Nephron progenitor cell (in vitro differentiated cells): ENCODE measurements around the gene PRKAG1.

ENCODE experiments used
- DNase-seq: peaks from one replicate; pipeline ENCODE4 v3.0.0; 2021
- H3K27ac Mint-ChIP-seq: 2 replicates; pipeline ENCODE4 v1.8.0; 2021; ENCODE audit warnings: mild to moderate bottlenecking, moderate library complexity, mixed read lengths
- H3K27me3 Mint-ChIP-seq: 2 replicates; pipeline ENCODE4 v1.8.0; 2021; ENCODE audit warnings: mild to moderate bottlenecking, low read depth, mixed read lengths; ENCODE audit not compliant: poor library complexity
- H3K36me3 Mint-ChIP-seq: 2 replicates; pipeline ENCODE4 v1.8.0; 2021; ENCODE audit warnings: low read depth, mixed read lengths
- H3K4me1 Mint-ChIP-seq: 2 replicates; pipeline ENCODE4 v1.8.0; 2021; ENCODE audit warnings: mixed read lengths
- H3K4me3 Mint-ChIP-seq: 2 replicates; pipeline ENCODE4 v1.8.0; 2021; ENCODE audit warnings: mild to moderate bottlenecking, moderate library complexity, mixed read lengths
- H3K9me3 Mint-ChIP-seq: 2 replicates; pipeline ENCODE4 v1.8.0; 2021; ENCODE audit warnings: mild to moderate bottlenecking, moderate library complexity, mixed read lengths
- CTCF ChIP-seq: fragments of 200-600 bp; sonication (generic); IDR thresholded peaks from 2 replicates; pipeline ENCODE4 v1.5.0; 2021; ENCODE audit warnings: antibody characterized with exemption

PRKAG1 gene

GRCh38 chr12:48972952-48973483, 45.6 kb downstream of the PRKAG1 start:
- Mint-ChIP-seq H3K4me3 (no peak overlapping the region), H3K27ac (no peak overlapping the region), H3K9me3 (peaks cover 7% of the 10 kb centered on the region), H3K27me3 (peaks cover 99% of the 10 kb centered on the region), H3K4me1 (peaks cover 46% of the 10 kb centered on the region), H3K36me3 (no peaks in the 10 kb centered on the region)
- no peak for DNase-seq
- no peak for TF ChIP-seq CTCF

GRCh38 chr12:48972213-48972951, 46.2 kb downstream of the PRKAG1 start:
- no peak for DNase-seq
- Mint-ChIP-seq H3K36me3 (no peaks in the 10 kb centered on the region), H3K9me3 (peaks cover 2% of the 10 kb centered on the region), H3K4me1 (peaks cover 46% of the 10 kb centered on the region), H3K27me3 (peaks cover 93% of the 10 kb centered on the region), H3K27ac (no peak overlapping the region), H3K4me3 (peak overlapping the region; percentile 86)
- no peak for TF ChIP-seq CTCF

- no peaks in the 10 kb centered on the region for H3K36me3 Mint-ChIP-seq
- TF ChIP-seq CTCF = no peak
- DNase-seq = no peak
- H3K4me3 Mint-ChIP-seq = peak overlapping the region; percentile 86
- H3K27me3 Mint-ChIP-seq = peaks cover 82% of the 10 kb centered on the region
- no peak overlapping the region for H3K27ac Mint-ChIP-seq
- peaks cover 54% of the 10 kb centered on the region for H3K4me1 Mint-ChIP-seq
- no peaks in the 10 kb centered on the region for H3K9me3 Mint-ChIP-seq
These were observed 47.8 kb downstream of the PRKAG1 start for GRCh38 chr12:48970702-48971334.

DNA sequence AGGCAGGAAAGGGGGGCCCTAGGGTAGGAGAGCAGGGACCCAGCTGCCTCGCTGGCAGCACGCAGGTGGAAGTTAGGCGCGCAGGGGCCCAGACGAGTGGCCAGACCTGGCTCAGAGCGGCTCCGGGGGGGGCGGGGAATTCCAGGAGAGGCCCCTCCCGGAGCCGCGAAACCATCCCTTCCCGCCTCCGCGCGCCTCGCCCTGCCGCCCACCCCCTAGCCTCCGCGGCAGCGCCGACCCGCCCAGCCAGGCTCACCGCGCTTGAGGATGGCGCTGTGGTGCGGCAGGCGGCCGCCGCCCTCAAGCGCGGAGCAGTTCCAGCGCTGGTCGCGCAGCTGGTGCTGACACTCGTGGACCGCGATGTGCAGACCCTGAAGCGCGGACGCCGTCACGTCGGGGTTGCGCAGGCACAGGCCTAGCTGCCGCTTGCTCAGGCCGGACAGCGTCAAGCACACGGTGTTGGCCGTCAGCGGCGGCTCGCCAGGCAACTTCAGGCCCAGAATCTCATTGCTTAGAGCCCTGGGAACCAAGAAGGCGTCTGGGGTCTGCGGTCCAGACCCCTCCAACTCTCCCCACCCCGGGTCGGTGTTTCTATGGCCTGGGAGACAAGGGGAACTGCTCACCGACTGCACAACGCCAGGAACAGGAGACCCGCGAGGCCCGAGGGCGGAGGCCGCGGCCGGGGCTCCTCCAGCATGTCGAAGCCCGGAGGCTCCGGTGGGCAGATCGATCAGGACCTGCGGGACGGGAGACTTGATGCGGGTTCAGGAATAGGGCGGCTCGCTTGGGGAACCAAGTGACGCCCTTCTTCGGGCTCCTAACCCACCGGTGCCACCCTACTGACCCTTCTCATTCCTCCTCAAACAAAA, 48.5 kb downstream of the PRKAG1 start:
- TF ChIP-seq CTCF = no peak
- Mint-ChIP-seq H3K4me3 (peak overlapping the region; percentile 86), H3K9me3 (no peaks in the 10 kb centered on the region), H3K27me3 (peaks cover 75% of the 10 kb centered on the region), H3K36me3 (no peaks in the 10 kb centered on the region), H3K4me1 (peaks cover 60% of the 10 kb centered on the region), H3K27ac (no peak overlapping the region)
- peak; percentile 68 for DNase-seq

DNA sequence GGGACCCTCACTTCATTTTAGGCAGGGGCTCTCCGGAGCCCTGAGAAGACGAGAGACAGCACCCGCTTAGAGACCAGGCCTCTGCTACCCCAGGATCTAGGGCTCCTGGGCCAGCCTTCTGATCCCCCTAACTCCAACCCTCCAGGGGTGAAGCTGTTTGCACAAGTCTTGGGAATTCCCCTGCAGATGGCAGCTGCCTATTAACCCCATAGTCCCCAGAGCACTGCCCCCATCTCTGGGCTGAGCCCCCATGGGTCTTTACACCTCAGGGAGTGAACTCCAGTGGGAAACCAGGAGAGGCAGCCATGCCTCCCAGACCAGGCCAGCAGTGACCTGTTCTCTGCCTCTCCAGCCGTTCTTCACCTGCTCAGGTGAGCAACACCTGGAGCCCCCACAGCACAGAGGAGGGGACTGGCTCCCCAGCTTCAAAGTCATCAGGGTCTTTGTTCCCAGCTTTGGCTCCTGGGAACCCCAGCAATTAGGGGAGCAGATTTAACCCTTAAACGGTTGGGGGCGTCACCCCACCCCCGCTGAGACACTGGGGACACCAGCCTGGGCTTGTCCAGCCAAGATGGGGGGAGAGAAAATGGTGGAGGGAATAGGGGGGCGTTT, 49.3 kb downstream of the PRKAG1 start:
- Mint-ChIP-seq H3K9me3 (no peaks in the 10 kb centered on the region), H3K27me3 (peaks cover 70% of the 10 kb centered on the region), H3K27ac (no peak overlapping the region), H3K36me3 (no peaks in the 10 kb centered on the region), H3K4me3 (peak overlapping the region; percentile 52), H3K4me1 (peaks cover 60% of the 10 kb centered on the region)
- no peak for TF ChIP-seq CTCF
- DNase-seq = no peak
